RPMI7951 (cell line): Measurements from ENCODE around the gene KIRREL3. TPM values are rescaled to one million over a fixed set of nuclear protein-coding genes. Genes with fewer than 3 reads are reported as not detected.

Source experiments
- DNase-seq: peaks from one replicate; pipeline ENCODE4 v3.0.0-alpha.2; 2012; ENCODE audit warnings: low read depth
- total RNA-seq: library from RNA; depleted of rRNA; stranded (reverse); fragments of >200 nt; shearing (Covaris generic); gene quantifications from 2 replicates; pipeline ENCODE4 v1.2.3, GENCODE V29; 2014

KIRREL3 gene
- total RNA-seq, 1 experiment from 2014 or later, result 0.24 TPM

DNA sequence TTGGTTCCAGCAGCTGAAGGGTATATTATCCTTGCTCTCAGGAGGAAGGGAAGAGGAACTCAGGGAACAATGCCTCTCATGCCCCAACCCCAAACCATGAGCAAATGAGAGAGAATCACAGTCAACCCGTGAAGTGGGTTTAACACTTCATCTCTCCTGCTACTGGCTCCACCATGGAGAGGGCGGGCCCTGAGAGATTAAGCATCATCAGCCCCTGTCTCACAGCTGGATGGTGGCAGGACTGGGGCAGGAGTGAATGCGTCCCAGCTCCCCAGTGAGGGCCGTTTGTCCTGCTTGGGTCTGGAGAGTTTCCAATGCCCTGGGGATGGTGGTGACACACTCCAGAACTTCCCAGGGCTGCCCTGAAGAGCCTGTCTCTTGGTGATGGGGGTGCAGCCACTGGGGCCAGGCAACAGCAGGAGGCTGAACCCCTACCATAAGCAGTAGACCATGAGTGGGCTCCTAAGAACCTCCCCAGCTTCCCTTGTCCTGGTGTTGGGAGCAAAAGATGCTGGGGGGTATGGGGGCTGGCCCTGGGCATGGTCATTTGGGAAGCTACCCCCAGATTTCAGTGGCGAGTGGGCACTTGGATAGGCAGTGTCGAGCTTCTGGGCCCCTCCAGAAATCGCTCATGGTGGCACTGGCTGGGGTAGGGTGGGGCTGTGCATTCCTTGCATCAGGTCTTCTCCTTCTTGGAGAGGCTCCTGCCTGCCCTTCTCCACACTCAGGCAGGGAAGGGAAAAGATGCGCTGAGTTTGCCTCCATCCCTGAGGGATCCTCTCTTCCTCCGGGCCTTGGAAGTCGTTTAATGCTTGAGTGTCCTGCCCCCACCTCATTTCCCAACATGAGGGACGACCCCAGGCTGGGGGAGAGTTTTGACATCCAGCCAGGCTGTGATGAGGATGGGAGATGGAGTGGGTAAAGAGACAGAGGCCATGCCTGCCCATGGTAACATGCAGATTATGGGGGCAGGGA, 487.5 kb downstream of the KIRREL3 start:
- DNase-seq, result peak; percentile 15

DNA sequence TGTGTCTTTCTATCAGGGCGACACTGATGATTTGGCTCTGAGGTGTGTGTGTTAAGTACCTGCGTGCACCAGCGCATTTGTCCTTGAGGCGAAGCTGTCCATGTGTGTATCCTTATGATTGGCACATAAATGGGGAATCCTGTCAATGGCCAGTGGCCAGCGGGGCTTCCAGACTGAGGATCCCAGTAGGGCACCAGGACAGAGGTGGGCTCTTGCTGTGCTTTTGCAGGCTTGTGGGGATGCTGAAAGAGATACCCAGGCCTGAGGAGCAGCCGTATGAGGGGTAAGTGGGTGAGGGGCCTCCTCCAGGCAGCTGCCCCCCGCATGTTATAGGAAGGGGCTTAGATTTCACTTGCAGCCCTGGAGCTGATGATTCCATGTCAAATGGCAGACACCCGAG, 488.3 kb downstream of the KIRREL3 start:
- DNase-seq, result no peak

DNA sequence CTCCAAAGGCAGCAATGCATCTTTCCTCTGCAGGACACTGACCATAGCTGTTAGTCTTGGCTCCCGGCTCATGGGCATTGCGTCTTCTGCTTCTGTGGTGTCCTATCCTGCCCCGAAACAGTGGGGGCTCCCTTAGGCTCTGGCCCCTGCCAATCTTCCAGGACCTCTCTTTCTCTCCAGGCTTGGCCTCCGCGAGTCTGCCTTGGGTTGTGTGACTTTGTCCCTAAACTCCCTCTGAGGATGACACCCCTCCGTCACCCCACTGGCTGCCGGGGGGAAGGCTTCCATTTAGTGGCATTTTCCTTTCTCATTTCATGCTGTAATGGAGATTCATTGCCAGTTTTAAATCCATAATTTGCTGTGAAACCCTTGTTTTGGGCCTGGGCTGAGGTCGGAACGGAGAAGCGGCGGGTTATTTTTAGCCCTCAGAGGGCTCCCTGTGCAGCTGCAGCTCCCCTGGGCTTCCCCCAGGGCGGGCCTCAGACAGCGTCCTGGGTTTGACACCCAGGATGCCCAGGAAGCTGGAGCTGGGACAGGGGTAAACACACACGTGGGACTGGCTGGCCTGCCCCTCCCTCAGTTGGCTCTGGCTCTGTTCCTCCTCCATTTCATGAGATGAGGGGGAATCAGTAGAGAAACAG, 489.0 kb downstream of the KIRREL3 start:
- no peak for DNase-seq

DNA sequence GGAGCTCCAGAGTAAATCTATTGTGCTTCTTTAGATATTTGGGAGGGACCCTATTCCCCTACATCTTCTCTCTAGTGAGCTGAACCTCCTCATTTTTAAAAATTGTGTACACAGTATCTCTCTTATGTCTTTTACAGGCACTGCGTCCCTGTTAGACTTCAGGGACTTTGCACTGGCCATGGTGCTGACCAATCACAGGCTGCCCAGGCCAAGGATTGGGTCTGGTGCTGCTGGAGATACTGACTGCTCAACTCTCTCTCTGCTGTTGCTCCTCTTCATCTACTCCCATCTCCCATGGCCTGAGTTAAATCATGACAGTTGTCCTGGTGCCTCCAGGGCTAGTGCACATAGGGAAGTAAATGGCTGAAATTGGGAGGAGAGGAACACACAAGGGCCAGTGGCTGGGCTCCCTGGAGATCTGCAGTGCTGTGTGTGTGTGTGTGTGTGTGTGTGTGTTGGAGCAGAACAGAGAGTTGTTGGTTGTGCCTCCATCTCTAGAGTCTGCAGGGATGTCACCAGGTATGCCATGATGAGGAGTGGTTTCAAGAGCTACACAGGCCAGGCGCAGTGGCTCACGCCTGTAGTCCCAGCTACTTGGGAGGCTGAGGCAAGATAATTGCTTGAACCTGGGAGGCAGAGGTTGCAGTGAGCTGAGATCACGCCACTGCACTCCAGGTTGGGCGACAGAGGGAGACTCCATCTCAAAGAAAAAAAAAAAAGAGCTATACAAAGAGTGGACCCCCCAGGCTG, 489.8 kb downstream of the KIRREL3 start:
- no peak for DNase-seq

DNA sequence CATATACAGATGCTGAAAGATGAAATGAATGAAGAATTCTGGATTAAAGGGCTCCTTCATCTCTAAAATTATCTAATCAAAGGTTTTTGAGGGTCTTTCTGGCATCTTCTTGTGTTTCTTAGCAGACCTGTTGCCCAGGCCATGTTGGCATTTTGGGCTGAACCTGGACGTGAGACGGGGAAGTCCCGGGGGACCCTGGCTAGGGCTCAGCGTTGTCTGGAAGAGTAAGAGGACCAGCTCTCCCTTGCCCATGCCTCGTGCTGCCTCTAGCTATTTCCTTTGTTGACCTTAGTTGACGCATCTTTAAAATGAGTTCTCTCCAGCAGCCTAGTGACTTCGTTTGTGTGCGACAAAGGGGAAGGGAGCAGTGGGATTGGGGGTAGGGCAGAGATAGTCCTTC, 492.9 kb downstream of the KIRREL3 start:
- no peak for DNase-seq

DNA sequence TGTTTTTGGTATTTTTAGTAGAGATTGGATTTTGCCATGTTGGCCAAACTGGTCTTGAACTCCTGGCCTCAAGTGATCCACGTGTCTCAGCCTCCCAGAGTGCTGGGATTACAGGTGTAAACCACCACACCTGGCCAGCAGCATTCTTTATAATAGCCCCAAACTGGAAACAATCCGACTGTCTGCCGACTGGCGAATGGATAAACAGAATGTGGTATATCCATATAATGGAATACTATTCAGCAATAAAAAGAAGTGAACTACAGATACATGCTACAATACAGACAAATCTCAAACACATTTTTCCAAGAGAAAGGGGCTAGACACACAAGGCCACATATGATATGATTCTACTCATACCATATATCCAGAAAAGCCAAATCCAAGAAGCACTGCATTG, 493.8 kb downstream of the KIRREL3 start:
- DNase-seq, result no peak

DNA sequence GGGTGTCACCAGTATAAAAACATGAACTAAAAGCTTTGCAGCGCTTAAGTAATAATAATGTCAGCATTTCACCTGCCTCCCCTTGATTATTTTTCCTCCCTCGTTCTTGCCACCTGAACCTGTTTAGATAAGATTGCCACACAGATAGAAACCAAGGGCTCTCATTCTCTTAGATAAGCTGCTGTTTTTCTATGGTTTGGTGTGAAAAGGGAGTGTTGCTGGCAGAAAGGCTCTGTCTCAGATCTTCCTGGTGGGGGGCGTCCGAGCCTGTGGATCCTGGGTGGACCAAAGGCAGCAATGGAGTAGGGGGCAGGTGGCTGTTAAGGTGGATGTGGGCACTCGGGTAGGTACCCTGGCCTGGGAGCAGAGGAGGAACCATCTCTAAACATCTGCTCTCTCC, 497.6 kb downstream of the KIRREL3 start:
- DNase-seq, result no peak

DNA sequence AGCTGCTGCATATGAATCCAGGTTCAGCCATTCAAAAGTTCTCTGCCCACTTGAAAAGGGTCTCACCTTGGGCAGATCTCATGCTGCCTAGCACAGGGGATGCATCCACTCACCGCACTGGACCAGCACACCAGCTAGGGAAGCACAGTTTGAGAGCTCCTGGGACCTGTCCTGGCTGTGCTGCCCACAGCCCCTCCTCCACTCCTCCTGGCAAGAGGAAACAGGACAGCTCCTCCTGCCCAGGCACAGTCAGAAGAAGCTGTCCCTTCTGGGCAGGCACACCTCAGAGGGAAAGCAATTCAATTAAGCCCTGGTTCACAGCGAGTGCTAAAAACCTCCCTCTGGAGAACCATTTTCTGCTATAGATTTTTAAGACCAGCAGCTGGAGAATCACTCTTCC, 498.4 kb downstream of the KIRREL3 start:
- no peak for DNase-seq

DNA sequence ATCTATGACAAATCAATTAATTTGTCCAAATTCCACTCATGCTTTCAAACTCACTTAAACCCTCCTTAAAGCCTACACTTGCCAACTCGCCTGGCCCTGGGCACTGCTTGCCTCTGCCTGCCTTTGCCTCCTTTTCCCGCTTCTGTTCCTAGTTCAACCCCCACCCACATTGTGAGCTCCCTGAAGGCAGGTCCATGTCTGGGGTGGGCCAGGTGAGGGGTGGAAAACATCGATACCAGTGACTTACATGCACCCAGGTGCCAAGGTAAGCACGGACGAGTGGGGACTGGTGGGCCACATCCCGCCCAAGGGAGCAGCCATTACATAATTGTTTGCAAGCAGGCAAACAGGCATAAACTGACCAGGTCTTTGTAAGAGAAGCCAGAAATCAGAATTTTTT, 498.9 kb downstream of the KIRREL3 start:
- no peak for DNase-seq

DNA sequence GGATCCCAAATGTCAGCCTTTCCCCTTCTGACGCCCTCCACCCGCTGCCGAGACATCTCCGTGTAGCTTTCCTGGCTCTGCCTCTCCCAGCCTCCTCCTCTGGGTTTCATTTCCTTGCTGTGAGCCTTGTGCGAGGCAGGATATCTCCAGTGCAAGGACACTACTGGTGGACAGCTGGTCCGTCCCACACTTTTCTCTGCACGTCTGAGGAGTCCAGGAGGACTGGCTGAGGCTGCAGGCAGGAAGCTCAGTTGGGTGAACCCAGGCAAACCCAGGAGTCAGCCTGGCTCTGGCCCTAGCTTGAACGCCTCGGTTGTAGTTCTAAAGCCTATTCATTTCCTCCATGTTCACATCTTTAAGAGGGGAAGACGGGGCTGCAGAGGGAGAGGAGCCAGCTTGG, 499.6 kb downstream of the KIRREL3 start:
- DNase-seq, result no peak

DNA sequence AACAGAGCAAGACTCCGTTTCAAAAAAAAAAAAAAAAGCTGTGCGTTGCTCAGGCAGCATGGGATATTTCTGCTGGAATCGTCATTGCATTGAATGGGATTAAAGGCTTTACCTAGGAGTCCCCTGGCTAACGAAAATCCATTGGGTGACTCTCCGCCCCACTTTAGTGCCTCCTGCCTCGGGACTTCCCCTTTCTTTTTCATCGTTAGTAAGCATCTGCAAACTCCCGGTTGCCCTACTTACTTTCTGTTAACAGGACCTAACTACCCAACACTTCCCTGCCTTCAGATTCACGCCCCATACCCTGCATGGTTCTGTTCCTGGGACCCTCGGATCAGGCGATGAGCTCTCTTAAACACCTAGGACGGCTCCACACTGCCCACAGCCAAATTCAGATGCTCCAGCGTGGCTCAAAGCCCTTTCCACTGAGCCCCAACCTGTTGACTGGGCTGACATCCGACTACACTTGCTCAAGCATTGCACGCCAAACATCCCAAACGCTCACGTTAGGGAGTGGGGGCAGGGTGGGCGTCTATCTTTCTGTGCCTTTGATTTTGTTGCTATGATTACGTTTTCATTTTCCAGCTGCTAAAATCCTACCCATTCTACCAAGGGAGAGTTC, 501.3 kb downstream of the KIRREL3 start:
- no peak for DNase-seq

DNA sequence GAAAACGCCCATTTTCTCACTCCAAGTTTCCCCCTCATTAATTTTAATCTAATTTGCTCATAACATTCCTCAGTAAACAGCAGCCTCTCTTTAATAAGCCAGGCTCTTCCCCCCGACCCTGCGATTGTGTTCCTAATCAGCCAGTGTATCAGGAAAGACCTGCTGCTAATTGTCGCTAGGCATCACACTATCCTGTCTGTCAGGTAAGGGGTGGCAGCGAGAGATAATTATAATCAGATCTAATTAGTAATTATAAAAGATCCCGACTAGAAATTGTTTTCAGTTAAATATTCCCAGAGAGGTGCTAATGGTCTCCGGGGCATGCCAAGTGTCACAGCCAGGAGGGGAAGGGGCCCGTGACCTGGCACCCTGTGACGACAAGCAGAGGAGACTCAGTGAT, 502.3 kb downstream of the KIRREL3 start:
- no peak for DNase-seq

DNA sequence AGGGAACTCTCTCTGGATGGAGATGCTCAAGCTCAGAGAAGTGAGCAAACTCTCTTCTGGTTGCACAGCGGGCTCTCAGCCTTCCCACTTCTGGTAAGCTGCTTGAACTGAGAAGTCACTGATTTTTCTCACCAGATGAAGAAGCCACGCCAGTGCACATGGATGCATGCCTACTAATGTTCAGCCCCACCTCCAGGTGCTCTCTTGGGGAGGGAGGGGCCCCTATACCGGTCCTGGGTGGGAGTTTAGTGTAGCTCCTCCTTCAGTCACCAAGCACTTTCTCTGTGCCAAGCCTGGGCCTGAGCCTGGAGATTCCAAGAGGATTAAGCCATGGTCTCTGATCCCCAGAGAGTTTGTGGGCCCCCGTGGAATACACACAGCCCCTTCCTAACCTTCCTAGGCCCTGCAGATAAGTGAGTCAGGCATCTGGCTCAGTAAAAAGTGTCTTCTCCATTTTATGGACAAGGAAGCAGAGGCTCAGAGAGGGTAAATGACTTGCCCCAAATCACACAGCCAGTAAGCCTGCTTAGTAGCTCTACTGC, 502.9 kb downstream of the KIRREL3 start:
- no peak for DNase-seq

DNA sequence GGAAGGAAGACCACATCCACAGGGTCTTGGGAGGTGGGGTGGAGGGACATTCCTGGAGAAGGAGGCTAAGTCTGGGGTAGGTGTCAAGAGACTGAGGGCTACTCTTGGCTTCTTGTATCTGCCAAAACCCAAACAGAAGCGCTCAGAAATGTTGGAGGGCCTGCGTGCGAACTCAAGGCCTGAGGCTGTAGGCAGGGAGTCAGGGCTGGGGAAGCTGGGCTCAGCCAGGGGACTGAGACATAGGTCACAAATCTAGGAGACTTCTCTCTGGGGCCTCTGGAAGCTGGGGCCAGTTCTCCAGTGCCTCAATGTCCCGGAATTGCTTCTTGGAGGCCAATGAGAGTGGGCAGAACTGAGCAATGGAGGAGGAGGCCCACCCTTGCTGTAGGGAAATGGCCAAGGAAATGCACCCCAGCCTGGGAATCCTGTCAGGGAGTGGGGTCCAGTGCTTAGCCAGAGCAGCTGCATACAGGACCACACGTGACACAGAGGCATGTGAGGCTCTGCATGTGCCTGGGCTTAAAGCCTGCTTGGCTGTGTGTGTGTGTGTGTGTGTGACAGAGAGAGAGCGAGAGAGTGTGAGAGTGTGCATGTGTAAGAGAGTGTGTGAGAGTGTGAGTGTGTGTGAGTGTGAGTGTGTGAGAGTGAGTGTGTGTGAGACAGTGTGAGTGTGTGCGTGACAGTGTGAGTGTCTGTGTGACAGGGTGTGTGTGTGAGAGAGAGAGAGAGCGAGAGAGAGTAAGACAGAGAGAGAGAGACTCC, 503.8 kb downstream of the KIRREL3 start:
- no peak for DNase-seq

DNA sequence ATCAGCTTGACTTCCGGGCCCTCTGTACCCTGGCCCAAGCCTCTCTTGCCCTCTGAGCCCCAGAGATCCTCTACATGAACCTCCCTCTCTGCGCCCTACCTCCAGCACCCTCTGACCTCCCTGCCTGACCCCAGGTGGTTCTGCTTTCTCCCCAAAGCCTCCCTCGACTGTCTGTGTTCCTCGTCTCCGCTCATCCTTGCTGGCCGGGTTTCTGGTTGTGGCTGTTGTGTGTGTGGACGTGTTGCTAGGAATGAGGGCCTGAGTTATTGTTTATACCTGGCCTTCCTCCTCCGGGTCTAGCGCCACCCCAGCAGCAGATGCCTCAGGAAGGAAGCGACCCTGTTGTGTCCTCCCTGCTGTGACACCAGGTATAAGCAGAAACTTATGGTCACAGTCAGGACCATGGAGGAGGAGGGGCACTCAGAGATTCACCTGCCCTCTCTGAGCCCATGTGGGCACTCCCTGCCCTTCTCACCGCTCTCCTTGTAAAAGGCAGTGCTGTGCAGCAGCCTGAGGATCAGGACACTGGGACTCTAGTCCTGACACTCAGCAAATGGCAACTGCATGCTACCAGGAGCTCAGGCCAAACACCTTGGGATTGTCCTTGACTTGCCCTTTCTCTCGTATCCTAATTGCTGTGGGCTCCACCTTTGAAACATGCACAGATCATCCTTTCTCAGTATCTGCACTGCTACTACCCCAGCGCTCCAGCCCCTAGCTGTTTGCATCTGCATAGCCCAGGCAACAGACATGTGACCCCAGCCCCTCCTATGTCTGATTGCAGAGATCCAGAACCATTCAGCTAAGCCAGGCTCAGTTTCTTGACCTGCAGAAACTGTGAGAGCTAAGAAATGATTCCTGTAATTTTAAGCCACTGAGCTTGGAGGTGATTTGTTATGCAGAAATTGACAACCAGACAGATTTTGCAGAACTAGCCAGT, 505.0 kb downstream of the KIRREL3 start:
- no peak for DNase-seq

DNA sequence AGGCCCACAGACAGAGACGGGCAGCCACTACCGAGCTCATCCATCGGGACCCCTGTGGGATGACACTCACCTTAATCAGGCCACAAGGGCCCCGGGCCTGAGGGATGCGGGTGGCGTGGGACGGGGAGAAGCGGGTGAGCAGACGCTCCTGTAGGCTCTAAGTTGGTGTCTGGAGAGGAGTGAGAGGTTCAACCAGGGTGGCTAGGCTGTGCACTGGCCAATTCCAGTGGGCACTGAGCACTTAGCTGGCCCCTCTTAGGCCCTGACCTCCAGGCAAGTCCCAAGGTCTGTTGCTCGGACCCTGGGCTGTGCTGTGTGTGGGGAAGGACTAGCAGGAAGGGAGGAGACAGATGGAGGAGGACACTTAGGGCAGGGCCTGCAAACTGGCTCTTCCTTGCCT, 505.7 kb downstream of the KIRREL3 start:
- DNase-seq, result no peak

DNA sequence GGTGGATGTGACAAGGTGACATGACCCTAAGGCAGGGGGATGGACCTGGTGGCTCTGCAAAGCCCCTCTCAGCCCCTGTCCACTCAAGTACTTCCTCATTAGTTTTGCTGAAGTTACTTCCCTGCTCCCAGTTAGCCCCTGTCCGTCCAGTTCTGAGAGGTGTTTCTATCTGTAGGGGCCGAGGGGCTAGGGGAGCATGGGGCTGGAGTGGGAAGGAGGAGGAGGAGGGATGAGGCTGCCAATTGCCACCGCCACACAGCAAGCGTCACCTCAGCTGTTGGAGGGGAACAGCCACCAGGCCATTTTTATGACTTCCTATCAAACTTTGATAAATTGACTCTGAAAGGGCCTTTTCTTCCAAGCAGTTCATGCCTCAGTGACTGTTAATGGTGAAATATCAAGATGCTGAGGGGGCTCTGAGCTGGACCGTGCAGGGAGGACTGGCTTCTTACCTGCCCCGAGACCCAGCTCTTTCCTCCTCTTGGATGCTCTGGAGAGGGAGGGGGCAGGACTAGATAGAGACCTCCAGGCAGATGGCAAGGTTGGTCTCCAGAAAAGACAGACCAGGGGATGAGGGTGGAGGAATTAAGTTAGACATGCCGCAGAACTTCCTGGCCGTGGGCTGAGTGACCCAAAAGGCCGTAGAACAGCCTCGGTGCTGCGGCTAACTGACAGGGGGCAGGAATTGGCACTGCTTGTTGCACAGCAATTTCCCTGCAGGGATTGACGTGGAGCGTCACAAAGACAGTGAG, 508.1 kb downstream of the KIRREL3 start:
- DNase-seq, result no peak

DNA sequence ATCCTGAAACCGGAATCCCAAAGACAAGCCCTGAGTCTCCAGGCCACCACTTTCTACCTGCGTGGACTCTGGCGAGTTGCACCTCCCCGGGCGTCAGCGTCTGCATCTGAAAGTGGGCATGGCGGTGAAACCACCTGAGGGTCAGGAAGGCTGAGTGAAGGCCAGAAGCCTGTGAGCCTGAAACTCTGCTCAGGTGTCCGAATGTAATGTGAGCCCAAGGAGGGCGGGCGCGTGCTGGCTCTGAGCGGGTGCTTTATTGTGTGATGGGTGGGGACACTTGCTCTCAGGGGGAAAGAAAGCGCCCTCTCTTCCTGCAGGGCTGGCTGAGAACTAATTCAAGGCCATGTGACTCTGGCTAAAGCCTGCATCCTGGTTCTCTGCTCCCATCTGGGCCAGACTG, 509.5 kb downstream of the KIRREL3 start:
- DNase-seq, result no peak
